Small intestine (tissue), 7 donors: Measurements from ENCODE around the gene ATPAF1. TPM values are rescaled to one million over a fixed set of nuclear protein-coding genes. Genes with fewer than 3 reads are reported as not detected.

Experiments used
- DNase-seq, 2 donors: peaks; one replicate each; pipeline versions ENCODE4 v3.0.0 to v3.0.0-alpha.2; 2013
- FAIRE-seq: peaks from 2 replicates; lab custom pipeline; 2012; peaks lifted over from hg19 to GRCh38; lab: Jason Lieb, UNC
- H3K27ac ChIP-seq, 3 donors: one replicate each; pipeline ENCODE4 v1.5.1; 2013; ENCODE audit warnings: low read length in 2 of 3, mild to moderate bottlenecking in 2 of 3, control low read depth in 1 of 3, inconsistent platforms in 1 of 3, low read depth in 1 of 3, moderate library complexity in 1 of 3
- H3K27me3 ChIP-seq, 3 donors: one replicate each; pipeline ENCODE4 v1.6.1; 2013; ENCODE audit warnings: low read length in 3 of 3, inconsistent platforms in 1 of 3; ENCODE audit not compliant: control insufficient read depth in 3 of 3, insufficient read depth in 3 of 3
- H3K36me3 ChIP-seq, 3 donors: one replicate each; pipeline ENCODE4 v1.6.1; 2013; ENCODE audit warnings: low read length in 3 of 3, inconsistent platforms in 1 of 3, low read depth in 1 of 3, mild to moderate bottlenecking in 1 of 3, moderate library complexity in 1 of 3; ENCODE audit not compliant: control insufficient read depth in 3 of 3, insufficient read depth in 2 of 3
- H3K4me1 ChIP-seq, 3 donors: one replicate each; pipeline ENCODE4 v1.6.1; 2013; ENCODE audit warnings: low read length in 2 of 3, inconsistent platforms in 1 of 3, low read depth in 1 of 3, mild to moderate bottlenecking in 1 of 3, moderate library complexity in 1 of 3; ENCODE audit not compliant: control insufficient read depth in 3 of 3, insufficient read depth in 2 of 3
- H3K4me3 ChIP-seq, 3 donors: one replicate each; pipeline ENCODE4 v1.5.1; 2013; ENCODE audit warnings: low read length in 3 of 3, control low read depth in 1 of 3, inconsistent platforms in 1 of 3, low read depth in 1 of 3, mild to moderate bottlenecking in 1 of 3, moderate library complexity in 1 of 3
- H3K9me3 ChIP-seq, 2 donors: one replicate each; pipeline ENCODE4 v1.6.1; 2013; ENCODE audit warnings: low read depth in 1 of 2, low read length in 1 of 2; ENCODE audit not compliant: control insufficient read depth in 2 of 2, insufficient read depth in 1 of 2
- WGBS, 3 donors: extraction: QIAGEN DNeasy Blood & Tissue Kit; methylation state at CpG; one replicate each; pipeline ENCODE4 v1.1.7; 2013; 5-methylcytosine and 5-hydroxymethylcytosine counted together
- polyA plus RNA-seq, 4 donors: library from polyadenylated mRNA; stranded (reverse) in 3 of 4; unstranded in 1 of 4; fragments of 200-250 nt in 3 of 4; fragments of 120-200 nt in 1 of 4; gene quantifications; one replicate each; pipeline versions ENCODE4 v1.2.1 to v1.2.3, GENCODE V29; 2013
- donor health status: healthy with polysubstance abuse.
- donor health status: control.
- donor health status: control.
- donor health status: Bipolar disorder and iron deficiency.
- donor health status: healthy.

The ATPAF1 gene
- polyA plus RNA-seq, 4 donors, result 23.0 to 42.8 (median 34.6) TPM

DNA sequence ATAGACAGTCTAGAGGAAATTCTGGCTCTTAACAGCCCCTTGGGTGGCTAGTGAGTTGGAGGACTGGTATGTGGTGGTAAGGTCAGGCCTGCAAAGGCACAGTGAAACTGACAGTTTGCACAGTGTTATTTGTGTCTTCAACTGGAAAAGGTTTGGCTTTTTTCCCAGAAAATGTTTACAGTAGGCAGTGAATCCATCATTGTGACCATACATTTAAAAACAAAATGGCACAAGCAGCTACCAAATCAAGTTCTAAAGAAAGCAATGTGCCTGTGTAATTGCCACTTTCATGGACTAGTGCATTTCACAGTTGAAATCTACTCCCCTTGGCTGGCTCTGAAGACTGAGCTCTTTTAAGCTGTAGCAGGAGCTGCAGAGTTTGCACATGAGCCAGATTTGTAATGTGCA lies 24.8 kb downstream of the ATPAF1 start:
- Histone ChIP-seq H3K36me3 (peaks cover 0 to 13% (median 3%) of the 10 kb centered on the region in 3 donors), H3K27ac (no peak overlapping the region), H3K4me1 (peaks cover 0 to 5% (median 0%) of the 10 kb centered on the region in 3 donors), H3K27me3 (no peaks in the 10 kb centered on the region), H3K9me3 (peaks cover 0 to 5% of the 10 kb centered on the region in 2 donors), H3K4me3 (no peak overlapping the region)
- DNase-seq (no peak), FAIRE-seq (no peak)

DNA sequence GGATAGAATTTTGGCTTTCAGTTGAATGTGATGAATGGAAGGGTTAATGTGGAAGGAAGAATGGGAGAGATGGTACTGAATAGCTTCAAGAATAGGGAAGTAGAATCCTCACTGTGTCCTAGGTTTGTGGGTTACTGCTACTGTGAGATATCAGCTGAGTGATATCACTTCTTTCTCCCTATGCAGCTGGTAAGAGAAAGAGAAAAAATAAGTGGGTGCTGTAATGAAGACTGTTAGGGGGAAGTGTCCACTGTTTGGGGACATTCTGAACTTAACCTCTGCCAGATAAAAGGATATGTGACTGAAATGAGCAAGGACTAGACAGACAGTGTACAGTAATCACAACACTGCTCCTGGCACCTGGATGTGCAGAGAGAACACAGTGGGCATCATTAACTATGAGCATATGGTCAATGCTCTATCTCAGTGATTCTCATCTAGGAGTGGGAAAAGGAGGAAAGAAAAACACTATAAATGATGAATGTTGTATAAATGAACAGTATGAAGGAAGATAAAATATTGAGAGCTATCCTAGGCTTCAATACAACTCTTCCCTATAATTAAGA lies 26.0 kb downstream of the ATPAF1 start:
- H3K27ac ChIP-seq, result no peak overlapping the region

DNA sequence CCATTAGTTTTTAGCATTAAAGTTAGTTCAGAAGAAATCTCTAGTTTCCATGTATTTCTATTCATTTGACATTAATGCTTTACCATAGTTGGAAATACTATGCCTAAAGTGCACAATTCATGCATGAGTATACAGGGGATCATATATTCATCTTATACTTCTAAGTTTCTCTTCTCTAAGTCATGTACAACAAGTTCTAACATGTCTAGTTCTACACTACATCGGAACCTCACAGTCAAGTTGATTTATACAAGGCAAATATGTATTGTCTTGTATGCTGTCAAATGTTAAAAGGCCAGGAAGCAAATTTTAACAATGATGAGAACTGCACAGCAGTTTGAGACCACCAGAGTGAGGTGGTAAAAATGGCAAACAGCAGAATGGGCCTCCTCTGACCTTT lies 28.6 kb downstream of the ATPAF1 start:
- no peaks in the 10 kb centered on the region for H3K9me3 ChIP-seq
- no peak for FAIRE-seq
- no peaks in the 10 kb centered on the region for H3K27me3 ChIP-seq
- peaks cover 0 to 5% (median 0%) of the 10 kb centered on the region in 3 donors for H3K4me1 ChIP-seq
- WGBS, 3 donors, result 78 to 100% (median 97%) methylated on average over 1 of the region's 1 CpG
- no peak for DNase-seq
- H3K4me3 ChIP-seq, result no peak overlapping the region
- no peak overlapping the region for H3K27ac ChIP-seq
- peaks cover 3 to 16% (median 11%) of the 10 kb centered on the region in 3 donors for H3K36me3 ChIP-seq

More for the DNA sequence above, 26.0 kb downstream of the ATPAF1 start:
- FAIRE-seq, result no peak
- H3K4me3 ChIP-seq, result no peak overlapping the region
- no peaks in the 10 kb centered on the region for H3K9me3 ChIP-seq
- H3K27me3 ChIP-seq, result no peaks in the 10 kb centered on the region
- no peak for DNase-seq
- peaks cover 0 to 8% (median 7%) of the 10 kb centered on the region in 3 donors for H3K36me3 ChIP-seq
- peaks cover 0 to 5% (median 0%) of the 10 kb centered on the region in 3 donors for H3K4me1 ChIP-seq

DNA sequence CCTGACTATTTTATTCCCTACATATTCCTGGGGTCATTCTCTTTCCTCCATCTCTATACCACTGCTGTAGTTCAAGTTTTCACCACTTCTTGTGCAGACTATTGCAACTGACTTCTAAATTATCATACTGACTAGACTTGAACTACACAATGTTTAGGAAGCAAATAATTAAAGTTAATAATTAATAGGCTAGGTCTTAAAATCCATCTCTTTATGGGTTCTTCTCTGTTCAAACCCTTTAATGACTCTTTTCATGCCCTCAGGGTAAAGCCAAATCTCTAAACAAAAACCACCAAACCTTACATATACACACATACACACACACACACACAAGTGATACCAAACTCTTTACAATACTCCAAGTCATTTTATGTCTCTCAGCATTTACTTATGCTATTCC lies 29.2 kb downstream of the ATPAF1 start:
- H3K36me3 ChIP-seq, result peaks cover 3 to 17% (median 16%) of the 10 kb centered on the region in 3 donors
- no peak overlapping the region for H3K27ac ChIP-seq
- H3K4me1 ChIP-seq, result peaks cover 0 to 5% (median 0%) of the 10 kb centered on the region in 3 donors
- peak in 1 of 2 donors; percentile 25 for DNase-seq
- no peak for FAIRE-seq
- no peaks in the 10 kb centered on the region for H3K9me3 ChIP-seq
- no peak overlapping the region for H3K4me3 ChIP-seq
- no peaks in the 10 kb centered on the region for H3K27me3 ChIP-seq

DNA sequence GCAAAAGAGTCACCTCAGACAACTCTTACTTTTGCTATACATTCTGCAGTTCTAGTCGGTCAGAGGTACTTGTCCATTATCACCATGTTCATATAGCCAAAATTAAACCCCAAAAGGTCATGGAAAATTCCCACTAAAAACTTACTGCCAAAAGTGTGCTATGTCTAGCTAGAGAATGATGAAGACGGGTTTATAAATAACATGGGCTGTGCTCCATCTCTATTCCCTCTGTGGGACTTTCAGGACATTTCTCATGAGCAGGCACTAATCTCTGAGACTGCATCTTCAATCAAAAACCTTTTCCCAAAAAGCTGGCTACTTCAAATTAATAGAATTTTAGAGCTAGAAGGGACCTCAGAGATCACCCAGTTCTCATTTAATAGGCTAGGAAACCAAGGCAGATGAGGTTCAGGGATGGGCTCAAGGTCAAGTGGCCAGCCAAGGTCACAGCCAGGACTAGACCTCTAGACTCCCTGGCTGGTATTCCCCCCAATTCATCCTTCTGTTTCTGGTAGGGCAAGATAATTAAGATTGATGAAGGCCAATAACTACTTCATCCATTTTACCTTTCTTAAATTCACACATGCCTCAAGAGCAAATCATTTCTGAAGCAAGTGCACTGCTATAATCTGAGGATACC lies 30.6 kb downstream of the ATPAF1 start:
- Histone ChIP-seq H3K9me3 (no peaks in the 10 kb centered on the region), H3K36me3 (peaks cover 3 to 20% (median 13%) of the 10 kb centered on the region in 3 donors), H3K27ac (peak overlapping the region in 1 of 3 donors; percentile 5), H3K4me3 (no peak overlapping the region), H3K27me3 (no peaks in the 10 kb centered on the region), H3K4me1 (peaks cover 0 to 5% (median 0%) of the 10 kb centered on the region in 3 donors)
- FAIRE-seq, result no peak
- DNase-seq, result no peak
- WGBS, 3 donors, result 47 to 56% (median 48%) methylated on average over 2 of the region's 2 CpGs

DNA sequence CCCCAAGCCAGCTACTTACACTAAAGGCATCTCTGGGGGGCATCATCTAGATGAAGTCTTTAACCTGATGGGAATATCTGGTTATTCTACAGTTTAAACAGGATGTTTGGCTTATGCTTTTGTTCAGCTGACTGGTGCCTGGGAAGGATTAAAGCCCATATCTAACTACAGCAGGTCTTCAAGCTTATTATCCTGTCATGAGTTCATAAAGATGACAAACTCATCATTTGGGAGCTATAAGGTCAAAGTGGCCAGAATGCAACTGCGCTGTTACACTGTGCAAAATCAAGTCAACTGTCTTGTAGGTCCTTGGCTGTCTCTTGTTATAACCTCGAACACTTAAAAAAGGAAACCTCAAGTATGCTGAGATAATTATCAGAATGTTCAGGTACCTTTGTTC lies 33.0 kb downstream of the ATPAF1 start:
- Histone ChIP-seq H3K4me1 (peaks cover 0 to 5% (median 0%) of the 10 kb centered on the region in 3 donors), H3K4me3 (no peak overlapping the region), H3K27me3 (no peaks in the 10 kb centered on the region), H3K9me3 (no peaks in the 10 kb centered on the region), H3K27ac (no peak overlapping the region), H3K36me3 (peaks cover 3 to 24% (median 17%) of the 10 kb centered on the region in 3 donors)
- DNase-seq, result no peak
- WGBS, 3 donors, result 95 to 97% (median 96%) methylated on average over 2 of the region's 2 CpGs
- FAIRE-seq, result no peak

DNA sequence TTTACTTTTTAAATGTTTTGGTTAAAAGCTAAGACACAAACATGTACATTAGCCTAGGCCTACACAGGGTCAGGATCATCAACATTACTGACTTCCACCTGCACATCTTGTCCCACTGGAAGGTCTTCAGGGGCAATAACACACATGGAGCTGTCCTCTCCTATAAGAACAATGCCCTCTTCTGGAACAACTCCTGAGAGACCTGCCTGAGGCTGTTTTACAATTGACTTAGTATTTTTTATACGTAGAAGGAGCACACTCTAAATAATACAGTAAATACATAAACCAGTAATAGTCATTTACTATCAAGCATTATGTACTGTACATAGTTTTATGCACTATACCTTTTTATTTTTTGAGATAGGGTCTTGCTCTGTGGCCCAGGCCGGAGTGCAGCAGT lies 37.4 kb downstream of the ATPAF1 start:
- FAIRE-seq, result no peak
- Histone ChIP-seq H3K36me3 (peaks cover 3 to 19% (median 15%) of the 10 kb centered on the region in 3 donors), H3K4me1 (no peaks in the 10 kb centered on the region), H3K27me3 (no peaks in the 10 kb centered on the region), H3K4me3 (no peak overlapping the region), H3K27ac (no peak overlapping the region), H3K9me3 (no peaks in the 10 kb centered on the region)
- DNase-seq, result no peak
- 92 to 95% (median 93%) methylated on average over 2 of the region's 2 CpGs for WGBS, 3 donors

DNA sequence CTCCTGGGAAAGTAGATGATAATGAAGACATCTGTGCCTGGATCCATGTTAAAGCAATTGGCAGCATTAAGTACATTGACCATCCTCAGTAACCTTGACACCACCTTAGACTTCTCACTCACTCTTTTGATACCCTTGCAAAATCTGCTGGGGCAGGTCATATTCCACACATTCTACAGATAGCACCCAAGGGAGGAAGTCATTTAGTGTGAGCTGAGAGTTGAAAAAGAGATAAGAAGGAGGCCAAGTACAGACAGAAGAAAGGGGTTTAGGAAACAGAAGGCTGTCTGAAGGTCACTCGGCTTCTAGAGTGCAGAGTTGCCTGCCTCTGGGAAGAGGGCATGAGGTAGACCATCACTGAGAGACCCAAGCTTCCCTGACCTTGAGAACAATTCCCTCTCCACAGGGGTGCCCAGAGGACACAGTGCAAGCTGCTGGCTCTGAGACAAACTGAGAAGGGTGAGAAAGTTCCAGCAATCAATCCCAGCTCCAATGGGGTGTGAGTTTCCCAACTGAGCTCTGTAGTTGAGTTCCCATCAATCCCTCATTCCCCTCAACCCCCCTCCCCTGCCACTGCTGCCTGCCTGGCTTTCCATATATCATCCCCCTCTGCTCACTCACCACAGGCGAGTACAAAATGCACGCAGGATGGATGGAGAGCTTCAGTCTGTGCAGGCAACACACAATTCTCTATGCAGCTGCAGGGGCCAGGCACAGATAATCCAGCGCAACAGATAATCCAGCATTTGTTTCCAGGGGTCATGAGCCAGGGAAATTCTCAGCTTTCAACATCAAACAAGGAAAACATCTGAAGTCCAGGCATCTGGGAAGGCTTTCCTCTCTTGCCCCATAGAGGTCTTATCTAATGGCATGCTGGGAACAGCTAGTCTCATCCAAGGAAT lies 44.2 kb downstream of the ATPAF1 start:
- no peak overlapping the region for H3K4me3 ChIP-seq
- WGBS, 3 donors, result 72 to 74% (median 73%) methylated on average over 4 of the region's 4 CpGs
- no peaks in the 10 kb centered on the region for H3K36me3 ChIP-seq
- H3K27ac ChIP-seq, result no peak overlapping the region
- H3K9me3 ChIP-seq, result no peaks in the 10 kb centered on the region
- FAIRE-seq (no peak), DNase-seq (peak; percentile 36 to 39)
- H3K4me1 ChIP-seq, result peaks cover 0 to 23% (median 0%) of the 10 kb centered on the region in 3 donors
- H3K27me3 ChIP-seq, result no peaks in the 10 kb centered on the region
